Activated T-cell treated with anti-CD3 and anti-CD28 coated beads for 1 hour (primary cell): ENCODE measurements around the gene KIF3A.

Source experiments
- DNase-seq: peaks from one replicate; pipeline ENCODE4 v3.0.0-alpha.2; 2020; ENCODE audit warnings: low read depth

KIF3A gene

DNA sequence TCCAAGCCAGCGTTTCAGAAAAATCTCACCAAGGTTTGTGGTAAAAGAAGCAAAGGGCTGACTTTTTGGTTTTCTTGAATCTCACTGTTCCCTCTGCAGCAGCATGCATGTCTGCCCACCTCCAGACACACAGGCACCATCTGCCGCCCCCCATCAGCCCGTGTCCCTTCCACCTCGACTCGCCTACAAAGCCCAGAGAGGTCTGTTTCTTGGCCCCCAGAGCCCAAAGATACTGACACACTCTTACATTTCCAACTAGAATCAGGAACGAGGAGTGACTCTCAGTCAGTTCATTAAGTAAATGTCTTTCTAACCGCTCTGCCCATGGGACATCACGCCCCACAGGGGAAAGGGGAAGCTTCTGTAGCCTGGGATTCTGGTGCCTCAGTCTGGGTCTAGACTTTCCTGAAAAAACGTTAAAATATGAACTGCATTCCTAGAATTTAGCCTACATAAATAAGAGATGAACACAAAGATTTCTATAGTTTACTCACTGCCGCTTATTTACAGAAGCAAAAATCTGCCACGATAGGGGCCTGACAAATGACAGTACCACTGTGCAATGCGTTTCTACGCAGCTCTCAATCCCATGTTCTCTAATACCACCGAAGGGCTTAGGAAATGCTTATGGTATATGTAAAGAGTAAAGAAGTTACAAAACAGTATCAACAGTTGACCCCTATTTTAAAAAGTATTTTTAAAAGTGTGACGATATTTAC lies 59.5 kb downstream of the KIF3A start:
- DNase-seq: no peak

DNA sequence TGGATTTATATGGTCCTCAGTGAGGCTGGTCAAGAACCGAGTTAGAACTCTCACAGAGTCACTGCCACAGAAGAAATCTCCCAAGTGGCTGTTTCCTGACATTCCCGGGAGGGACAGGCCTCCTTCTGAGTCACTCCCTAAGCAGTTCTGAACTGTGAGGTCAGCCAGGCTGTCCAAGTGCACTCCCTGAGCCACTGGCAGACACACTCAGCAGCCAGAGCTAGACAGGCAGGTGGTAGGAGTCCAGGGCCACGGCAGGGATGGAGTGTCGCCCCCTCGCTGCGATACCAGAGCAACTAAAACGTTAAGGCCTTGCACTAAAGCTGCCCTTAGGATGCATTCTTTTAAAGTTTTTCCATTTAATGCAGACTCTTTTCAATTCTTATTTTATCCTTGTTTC lies 60.2 kb downstream of the KIF3A start:
- DNase-seq: no peak

DNA sequence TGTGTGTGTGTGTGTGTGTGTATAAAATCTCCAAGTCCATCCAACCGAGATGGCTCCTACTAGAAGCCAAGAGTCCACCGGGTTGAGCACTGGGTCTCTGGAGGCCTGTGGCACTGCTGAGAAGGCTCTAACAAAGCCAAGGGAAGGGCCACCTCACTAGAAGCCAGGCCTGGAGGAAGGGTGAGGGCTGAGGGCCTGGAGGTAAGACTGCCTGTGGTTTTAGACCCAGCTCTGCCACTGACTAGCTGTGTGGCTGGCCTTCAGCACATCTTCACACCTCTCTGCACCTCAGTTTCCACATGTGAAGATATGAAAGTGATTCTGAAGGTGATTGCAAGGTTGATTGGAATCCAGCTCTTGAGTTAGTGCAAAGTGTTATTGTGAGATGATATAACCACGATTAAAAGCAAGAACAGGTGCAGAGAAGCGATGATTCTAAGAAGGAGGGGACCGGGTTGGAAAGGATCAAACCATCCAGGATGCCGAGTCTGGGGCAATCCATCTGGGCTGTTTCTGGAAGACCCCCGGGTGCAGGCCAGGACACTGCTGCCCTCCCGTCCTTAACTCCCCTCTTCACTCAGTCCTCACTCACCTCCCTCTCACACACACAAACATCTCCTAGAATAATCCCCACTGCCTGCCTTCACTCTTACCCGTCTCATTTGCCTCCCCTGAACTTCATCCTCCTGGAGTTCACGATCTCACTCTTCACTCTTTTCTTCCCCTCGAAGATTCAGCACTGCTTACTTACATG lies 61.2 kb downstream of the KIF3A start:
- DNase-seq: no peak

GRCh38 chr5:132674671-132675506 lies 62.5 kb downstream of the KIF3A start:
- no peak for DNase-seq

DNA sequence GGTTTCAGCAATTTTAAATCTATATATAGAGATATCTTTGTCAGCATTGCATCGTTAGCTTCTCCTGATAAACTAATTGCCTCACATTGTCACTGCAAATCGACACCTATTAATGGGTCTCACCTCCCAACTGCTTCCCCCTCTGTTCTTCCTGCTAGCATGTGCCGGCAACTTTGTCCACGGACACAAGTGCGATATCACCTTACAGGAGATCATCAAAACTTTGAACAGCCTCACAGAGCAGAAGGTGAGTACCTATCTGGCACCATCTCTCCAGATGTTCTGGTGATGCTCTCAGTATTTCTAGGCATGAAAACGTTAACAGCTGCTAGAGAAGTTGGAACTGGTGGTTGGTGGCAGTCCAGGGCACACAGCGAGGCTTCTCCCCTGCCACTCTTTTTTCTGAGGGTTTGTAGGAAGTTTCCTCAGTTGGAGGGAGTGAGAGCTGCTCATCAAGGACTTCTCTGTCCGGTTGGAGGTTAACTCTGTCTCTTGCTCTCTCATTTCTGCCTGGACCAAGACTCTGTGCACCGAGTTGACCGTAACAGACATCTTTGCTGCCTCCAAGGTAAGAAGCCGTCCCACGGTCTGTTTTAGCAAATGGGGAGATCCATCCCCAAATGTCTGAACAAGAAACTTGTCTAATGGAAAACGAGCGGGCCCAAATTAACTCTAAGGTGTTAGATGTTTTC lies 63.3 kb downstream of the KIF3A start, which contains the start of gene IL4:
Gene IL4 (plus strand): TSS at position 51 of the 692 bp plus-strand sequence. CDS start 62 bp downstream, at position 113.
- DNase-seq: no peak

GRCh38 chr5:132673488-132673887 lies 63.9 kb downstream of the KIF3A start:
- DNase-seq: no peak

DNA sequence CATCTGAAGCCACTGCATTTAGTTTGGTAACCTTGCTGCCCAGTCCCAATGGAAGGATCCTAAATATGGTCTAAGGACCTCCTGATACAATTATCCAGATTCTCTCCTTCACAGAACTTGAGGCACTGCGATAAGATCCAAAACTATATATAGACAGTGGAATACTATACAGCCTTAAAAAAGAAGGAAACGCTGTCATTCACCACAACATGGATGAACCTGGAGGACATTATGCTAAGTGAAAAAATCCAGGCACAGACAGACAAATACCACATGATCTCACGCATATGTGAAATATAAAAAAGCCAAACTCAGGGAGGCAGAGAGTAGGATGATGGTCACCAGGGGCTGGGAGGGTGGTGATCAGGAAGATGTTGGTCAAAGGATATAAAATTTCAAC lies 66.3 kb downstream of the KIF3A start:
- DNase-seq: no peak

DNA sequence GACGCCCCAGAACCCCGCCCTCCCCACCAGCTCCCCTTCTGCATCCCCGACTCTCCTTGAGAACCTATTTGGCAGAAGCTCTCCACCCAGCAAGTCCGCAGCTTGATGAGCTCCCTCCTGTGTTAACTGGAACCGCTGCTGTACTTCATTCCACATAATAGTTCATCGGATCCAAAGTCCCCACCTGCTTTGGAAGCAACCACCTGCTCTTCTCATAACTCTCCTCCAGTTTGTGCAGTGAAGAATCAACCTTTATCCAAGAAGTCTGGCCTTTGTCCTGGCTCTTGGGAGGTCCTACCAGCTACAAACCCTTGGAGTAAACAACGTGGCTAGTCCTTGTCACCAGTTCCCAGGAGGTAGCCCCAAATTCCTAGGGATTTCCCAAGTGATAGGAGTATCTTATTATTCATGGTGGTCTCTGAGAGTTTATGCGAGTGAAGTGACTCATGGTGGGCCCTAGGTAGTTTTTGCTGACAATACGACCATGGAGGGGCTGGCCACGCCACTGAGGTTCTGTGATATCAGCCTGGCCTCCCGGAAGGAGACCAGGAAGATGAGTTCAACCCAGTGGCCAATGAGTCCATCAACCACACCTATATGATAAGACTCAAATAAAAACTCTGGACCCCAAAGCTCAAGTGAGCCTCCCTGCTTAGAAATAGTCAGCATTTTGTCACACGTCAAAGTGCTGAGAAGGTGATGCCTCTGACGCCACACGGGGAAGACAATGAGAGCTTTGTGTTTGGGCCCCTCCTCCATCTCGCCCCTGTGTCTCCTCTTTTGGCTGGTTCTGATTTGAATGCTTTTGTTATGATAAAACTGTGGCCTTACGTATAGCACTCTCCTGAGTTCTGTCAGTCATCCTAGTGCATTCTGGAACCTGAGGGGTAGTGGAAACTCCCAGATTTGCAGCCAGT lies 67.1 kb downstream of the KIF3A start:
- no peak for DNase-seq

GRCh38 chr5:132669455-132669820 lies 67.9 kb downstream of the KIF3A start:
- DNase-seq: no peak

GRCh38 chr5:132668706-132669454 lies 68.5 kb downstream of the KIF3A start:
- no peak for DNase-seq

GRCh38 chr5:132667761-132668705 lies 69.3 kb downstream of the KIF3A start:
- no peak for DNase-seq

- DNase-seq: no peak
Observed at GRCh38 chr5:132667309-132667708, 70.0 kb downstream of the KIF3A start.

DNA sequence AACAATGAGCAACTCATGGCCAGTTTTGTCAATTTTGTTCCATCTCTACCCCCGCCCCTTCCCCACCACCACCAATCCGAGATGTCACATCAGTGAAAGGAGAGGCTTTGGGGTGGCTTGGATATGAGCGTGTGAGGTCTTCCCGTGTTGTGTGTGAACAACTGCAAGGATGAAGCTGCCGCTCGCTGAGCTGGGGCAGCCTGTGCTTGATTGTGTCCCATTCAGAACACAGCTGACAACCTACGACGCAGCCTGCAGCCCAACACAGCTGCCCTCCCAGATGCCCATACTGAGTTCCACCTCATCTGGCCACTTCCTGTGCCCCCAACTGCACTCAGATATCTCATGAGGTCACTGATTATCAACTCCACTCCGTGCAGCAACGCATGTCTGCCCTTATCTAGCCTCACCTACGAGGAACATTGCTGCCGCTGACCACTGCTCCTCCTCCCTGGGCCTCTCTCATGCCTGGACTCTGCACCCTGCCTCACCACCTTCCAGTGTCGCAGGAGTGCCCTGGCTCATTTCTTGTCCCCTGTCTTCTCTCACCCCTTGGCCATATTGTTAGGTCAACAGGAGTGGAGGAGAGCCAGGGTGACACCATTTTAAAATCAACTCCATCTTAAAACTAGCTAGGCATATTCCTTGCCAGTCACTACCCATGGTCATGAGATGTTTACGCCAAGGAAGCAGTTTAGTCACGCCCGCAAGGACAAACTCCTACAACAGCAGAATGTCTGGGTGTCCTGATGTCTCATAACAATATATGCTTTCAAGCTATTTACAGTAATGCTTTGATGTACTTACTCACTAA lies 70.8 kb downstream of the KIF3A start:
- DNase-seq: no peak

GRCh38 chr5:132665574-132666080 lies 71.7 kb downstream of the KIF3A start:
- no peak for DNase-seq

DNA sequence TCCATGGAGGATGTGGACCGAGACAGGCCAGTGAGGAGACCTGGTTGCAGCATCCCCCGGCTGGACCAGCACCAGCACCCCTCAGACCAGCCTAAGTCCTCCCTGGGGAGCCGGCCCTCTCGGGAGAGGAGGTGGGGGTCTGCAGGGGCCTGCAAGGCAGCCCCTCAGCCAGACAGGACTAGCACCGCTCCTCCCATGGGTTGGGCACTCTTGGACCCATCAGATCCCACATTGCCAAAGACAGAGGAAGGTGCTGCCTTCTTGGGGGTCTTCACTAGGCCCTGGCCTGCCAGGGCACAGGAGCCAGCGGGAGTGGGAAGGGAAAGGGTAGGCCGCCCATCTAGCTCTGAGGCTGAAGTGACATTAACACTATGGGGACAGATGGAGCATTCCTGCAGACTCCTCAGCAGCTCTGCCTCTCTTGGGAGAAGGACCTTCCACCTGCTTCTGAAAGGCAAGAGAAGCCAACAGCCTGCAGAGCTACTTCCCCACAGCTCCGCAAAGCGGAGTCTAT lies 72.6 kb downstream of the KIF3A start:
- no peak for DNase-seq

- DNase-seq: no peak
Observed at GRCh38 chr5:132663771-132664695, 73.3 kb downstream of the KIF3A start.
